Ramos (cell line): ENCODE data around the gene MSI2.

Source experiments
- in situ Hi-C: fragments of 300-500 bp; cut with MboI; formaldehyde crosslinking; loops from one replicate; pipeline ENCODE4 v1.14.3; 2022; ENCODE audit warnings: low sequenced_read_pairs; ENCODE audit not compliant: unreplicated experiment

Gene MSI2

DNA sequence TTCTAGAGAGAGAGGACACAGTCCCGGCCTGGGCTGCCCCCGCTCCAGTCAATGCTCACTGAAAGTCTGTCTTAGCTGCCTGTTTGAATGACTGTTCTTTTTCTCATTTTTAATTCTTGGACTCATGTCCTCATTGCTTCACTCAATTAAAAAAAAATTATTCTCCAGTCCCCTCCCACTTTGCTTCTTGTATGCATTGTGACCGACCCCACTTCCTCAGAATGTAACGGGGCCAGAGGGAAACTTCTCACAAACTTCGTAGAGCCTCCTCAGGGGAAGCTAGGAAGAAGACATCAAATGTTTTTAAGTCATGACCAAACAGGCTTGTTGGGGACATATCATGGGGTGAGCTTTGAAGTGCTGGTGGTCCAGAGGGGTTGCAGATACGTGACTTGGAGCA, 375.5 kb downstream of the MSI2 start:
- in situ Hi-C loops: no loop called here

DNA sequence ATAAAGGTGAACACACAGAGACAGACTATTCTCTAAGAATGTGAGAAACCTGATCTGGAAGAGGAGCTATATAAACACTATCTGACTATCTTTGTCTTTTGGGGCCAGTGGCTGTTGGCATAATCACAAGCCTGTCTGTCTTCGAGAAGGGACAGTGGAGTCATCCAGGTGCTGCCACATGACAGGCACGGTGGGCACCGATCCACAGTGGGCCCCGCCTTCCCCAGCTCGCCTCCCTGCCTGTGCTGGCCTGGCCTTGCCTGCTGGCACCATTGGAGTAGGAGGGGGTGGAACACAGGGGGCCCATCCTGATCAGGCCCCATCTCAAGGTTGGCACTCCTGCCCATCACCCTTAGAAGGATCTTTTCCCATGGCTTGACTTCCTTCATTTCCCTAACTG, 376.0 kb downstream of the MSI2 start:
- in situ Hi-C loops: no loop called here

DNA sequence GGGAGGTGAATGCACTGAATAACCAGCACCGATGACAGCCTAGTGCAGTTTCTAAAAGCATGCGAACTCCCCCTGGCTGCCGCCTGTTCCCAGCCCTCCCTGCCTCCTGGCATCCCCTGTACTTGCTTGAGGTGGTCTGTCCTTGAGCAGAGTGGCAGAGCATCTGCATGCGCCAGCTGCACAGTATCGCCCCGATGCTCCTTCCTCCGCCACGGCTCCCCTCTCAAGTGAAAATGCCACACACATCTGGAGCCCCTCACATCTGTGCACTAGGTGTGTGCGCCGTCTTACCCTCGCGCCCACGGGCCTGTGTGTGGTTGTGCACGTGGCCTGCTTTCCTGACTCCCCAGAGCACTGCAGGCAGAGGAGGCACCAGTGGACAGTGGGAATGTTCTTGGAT, 376.9 kb downstream of the MSI2 start:
- in situ Hi-C loops: no loop called here

DNA sequence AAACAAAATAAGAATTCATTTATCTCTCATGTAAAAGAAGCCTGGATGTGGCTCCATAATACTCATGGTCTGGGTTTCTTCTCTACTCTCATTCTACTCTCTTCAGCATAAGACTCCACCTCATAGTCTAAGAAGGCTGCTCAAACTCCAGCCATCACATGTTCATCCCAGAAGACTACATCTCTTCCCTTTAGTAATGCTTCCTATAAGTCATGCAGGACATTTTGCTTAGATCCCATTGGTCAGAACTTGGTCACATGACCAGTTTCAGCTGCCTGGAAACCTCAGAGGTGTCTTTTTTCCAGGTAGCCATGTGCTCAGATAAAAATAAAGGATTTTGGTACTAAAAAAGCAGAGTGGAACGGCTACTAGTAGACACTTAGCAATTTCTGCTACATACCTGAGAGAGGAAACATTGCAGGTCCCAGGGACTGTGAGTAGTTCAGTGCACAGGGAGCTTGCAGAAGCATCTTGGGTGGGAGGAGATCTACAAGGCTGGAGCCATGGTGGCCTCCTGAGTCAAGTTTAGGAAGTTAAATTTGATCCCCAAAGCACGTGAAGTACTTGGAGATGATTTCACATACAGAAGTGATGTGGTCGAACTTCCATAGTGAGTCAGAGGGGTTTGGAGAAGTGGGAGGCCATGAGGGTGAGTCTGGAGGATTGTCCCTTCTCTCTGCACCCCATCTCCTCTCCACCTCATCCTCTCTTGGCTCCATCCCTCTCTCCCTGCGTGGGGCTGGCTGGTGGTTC, 378.6 kb downstream of the MSI2 start:
- in situ Hi-C loops: no loop called here

DNA sequence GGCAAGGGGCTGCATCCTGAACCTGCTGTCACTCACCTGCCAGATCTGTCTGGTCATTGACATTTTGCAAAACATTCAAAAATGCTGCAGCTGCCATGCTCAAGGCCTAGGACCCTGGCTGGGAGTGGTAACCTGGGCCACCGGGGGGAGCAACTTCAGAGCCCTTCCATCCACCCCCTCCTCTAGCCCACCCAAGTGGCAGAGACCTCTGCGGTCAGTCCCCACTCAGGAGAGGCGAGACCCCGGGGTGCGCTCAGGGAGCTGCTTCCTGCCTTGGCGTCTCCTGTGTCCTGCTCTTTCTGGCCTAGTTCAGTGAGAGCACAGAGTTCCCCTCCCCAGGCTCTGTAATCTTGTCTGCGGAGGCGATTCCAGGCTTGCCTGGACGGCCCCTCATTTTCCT, 380.0 kb downstream of the MSI2 start:
- in situ Hi-C loops: no loop called here

DNA sequence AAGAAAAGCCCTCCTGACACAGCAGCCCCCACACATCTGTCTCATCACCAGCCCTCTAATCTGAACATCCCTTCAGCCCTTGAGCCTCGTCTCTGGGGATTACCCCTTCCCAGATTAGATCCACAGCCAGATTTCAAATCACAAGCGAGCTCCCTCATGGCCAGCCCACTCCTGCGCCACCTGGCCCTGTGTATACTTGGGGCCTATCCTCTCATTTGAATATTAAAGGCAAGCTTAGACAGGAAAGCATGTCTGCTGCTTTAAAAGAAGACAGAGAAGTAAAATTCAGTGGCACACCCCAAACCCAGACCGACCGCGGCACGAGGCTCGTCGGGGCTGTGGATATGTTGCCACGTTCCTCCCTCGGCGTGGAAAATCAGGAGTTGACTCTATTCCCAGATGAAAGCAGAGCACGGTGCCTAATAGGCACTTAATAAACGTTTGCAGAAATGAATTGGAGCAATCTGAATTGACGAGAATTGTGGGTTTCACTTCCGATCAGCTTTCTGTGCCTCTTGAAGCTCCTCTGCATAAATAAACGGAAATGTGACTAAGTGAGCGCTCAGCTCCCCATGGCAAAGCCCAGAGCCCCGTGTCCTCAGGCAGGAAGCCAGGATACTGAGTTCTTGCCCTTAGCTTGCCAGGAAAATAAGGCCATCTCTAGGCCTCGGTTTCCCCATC, 380.8 kb downstream of the MSI2 start:
- in situ Hi-C loops: no loop called here

DNA sequence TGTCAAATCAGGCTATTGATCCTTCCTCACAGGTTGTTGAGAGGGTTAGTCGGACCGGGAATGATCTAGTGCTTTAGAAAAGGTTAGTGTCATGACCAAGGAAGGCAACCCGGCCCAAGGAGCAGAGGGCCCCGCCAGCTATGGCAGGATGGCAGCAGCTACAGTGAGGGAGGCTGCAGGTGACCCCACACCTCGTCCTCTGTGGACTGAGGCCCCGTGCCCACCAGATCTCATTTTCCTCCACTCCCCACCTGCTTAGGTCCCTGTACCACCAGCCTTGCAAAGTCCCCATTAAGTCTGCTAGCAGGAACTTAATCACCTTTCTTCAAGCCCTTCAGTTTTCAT, 381.3 kb downstream of the MSI2 start:
- in situ Hi-C loops: no loop called here

DNA sequence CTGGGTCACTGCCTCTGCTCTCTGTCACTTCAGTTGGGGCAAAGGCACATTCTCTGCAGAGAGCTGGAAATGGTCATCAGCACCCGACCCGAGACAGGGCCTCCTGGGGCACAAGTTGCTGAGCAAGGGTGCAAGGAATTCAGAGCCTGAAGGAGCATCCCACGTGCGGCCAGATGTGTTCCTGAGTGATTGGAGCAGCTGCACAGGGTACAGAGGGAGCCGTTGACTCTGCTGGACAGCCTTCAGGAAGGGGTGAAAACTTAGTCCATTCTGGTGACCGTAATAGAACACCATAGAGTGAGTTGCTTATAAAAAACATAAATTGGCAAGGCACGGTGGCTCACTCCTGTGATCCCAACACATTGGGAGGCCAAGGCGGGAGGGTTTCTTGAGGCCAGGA, 382.0 kb downstream of the MSI2 start:
- in situ Hi-C loops: no loop called here

DNA sequence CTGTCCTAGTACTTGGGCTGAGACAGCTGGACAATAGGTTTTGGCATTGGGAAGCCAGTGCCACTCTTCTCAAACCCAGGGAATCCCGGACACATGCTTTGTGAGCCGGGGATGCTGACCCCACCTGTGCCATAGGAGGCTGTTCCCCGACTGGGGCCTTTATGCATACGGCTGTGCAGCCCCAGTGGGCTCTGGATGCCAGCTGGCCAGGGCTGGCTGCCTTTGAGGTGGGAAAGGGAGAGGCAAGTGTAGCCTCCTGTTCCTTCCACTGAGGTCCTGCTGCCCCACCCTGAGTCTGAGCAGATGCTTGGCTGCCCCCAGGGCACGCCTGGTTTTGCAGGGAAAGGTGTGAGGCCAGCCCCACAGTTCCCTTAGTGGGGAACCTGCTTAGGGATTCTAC, 383.1 kb downstream of the MSI2 start:
- in situ Hi-C loops: no loop called here

DNA sequence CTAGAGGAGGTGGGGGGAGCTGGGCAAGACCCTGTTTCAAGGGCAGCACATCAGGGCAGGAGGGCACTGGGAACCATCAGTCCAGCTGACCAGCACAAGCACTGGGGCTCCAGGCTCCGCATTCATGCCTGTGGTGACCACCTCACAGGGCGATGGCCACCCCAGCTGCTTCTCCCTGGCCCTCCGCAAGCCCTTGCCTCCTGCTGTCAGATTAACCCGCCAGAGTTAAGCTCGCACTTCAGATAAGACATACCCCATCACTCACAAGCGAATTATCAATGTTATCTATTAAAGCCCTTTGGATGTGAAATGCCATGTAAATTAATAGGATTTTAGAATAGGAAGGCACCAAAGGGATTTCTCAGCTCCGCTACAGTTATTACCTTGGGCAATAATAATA, 383.8 kb downstream of the MSI2 start:
- in situ Hi-C loops: no loop called here

DNA sequence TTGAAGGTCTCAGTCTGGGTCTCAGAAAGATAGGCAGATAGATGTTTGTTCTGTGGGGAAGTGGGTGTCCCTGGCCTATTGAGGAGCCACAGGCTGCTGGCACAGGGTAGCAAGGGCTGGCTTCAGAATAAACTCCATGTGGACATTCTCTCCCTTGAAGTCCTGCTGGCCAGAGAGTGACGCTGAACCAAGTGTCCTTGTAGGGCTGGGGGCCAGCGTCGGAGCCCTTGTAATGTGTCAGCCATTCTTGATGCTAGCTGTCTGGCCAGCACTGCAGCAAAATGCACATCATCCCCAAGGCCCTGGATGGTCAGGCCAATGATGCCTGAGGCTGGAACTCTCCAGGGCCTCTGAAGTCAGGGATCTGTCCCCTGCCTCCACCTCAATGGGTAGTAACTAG, 385.4 kb downstream of the MSI2 start:
- in situ Hi-C loops: no loop called here

DNA sequence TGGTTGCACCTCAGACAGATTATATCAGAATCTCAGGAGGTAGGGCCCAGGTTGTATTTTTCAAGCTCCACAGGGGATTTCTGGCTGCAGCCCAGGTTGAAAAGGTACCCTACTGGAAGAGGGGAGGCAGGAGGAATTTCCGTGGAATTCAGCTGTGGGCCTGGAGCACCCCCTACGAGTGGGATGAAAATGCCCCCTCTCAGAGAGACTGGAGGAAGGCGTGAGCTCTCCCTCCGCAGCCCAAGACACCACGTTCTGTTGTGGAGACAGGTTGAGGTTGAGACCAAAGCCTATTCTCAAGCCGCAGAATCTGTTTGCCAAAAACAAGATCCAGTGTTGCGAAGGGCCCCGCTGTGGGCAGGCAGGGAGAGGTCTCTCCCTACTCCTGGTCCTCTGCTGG, 386.7 kb downstream of the MSI2 start:
- in situ Hi-C loops: no loop called here

DNA sequence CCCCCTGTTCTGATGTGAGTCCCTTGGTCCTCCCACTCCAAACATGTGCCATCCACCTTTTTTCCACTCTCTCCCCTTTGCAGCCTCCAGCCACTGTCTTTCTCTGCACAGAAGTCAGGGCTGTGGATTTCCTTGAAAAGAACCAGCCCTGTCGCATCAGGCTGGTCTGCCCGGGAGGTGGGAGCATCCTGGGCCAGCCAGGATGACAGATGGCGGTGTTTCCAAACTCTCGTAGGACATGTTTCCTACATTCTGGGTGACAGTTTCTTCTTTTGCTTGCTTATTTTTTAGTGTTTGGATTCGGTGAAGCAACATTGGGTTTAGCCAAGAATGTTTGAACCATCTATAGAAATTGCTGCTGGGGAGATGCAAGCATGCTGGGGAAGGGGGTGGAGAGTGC, 388.0 kb downstream of the MSI2 start:
- in situ Hi-C loops: no loop called here

DNA sequence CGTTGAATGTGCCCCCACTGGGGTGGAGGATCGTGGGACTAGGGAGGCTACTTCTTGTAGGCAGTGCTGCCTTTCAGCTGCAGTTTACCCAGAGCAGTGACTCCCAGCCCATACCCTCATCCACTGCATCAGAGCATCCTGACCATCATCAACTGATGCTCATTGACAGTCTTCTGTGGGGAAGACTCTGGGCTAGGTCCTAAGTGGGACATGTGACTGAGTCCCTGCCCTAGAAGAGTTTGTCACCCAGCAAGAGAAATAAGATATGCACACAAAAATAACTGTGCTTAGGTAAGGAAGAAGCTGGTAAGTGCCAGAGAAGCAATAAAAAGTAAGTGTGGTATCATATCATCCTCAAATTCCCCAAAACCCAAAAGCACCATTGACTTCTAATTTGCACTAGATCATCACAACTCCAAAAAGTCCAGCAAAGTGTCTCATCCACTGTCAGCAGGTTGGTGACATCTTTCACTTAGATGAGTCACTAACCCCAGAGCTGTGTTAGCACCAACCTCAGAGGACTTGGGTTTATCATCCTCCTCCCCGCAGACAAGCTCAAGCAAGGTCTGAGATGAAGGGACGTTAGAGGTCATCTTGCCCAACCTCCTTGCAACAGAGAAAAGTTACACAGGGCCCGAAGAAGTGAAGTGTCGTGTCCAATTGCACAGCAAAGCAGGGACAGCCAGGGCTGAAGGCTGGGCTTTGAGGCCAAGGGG, 389.8 kb downstream of the MSI2 start:
- in situ Hi-C loops: no loop called here

DNA sequence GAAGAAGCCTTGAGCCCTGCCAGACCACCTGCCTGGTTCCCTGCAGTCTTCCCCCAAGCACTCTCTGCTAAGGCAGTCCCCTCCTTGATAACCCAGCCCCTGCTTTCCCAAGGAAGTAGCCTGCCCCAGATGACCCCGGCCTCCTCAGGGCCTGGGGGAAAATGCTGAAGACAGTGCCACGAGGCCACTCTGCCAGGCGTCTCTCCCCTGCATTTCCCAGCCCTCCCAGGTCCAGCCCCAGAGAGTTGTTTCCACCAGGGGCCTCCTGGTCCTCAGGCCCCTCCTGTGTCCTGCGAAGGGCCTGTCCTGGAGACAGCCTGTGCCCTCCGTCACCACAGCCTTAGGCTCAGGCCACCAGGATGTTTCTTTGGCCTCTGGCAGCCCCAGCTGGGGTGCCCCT, 392.4 kb downstream of the MSI2 start:
- in situ Hi-C loops: no loop called here

DNA sequence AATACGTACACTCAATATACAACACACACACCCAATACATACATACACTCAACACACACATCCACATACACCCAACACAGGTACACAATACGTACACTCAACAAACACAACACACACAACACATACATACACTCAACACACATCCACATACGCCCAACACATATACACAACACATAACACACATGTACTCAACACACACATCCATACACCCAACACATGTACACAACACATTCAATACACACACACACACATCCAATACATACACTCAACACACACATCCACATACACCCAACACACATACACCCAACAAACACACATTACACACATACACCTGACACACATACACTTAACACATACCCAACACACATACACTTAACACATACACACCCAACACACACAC, 392.9 kb downstream of the MSI2 start:
- in situ Hi-C loops: no loop called here

DNA sequence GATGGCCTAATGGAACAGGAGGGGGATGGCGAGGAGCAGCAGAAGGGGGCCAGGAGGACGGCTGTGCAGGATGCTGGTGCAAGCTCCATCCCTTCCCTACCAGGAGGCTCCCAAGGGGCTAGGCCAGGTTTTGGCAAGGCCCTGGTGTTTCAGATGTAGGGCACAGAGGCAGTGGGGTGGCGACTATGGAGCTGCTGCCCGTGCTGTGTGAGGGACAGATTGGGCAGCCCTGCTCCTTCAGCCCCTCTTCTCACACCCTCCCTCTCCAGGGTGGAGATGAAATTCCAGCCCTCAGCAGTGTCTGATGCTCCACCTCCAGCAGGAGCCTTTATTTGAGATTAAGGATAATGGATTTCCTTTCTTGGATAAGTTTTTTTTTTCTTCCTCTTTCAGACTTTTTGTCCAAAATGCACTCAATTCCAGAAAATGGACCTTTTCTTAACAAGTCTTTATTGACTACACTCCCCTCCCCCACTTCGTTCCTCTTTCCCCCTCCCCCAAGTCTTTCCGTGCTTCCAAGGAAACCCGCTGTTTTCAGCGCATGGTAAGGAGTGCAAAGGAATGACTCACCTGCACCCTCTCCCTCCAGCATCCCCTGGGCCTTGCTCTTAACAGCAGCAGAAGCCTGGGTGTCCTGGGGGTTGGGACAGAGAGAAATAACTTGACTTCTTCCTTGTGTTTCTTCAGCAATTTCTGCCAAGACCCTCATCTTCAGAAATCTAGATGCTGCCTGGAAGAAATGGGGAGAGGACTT, 393.6 kb downstream of the MSI2 start:
- in situ Hi-C loops: no loop called here

DNA sequence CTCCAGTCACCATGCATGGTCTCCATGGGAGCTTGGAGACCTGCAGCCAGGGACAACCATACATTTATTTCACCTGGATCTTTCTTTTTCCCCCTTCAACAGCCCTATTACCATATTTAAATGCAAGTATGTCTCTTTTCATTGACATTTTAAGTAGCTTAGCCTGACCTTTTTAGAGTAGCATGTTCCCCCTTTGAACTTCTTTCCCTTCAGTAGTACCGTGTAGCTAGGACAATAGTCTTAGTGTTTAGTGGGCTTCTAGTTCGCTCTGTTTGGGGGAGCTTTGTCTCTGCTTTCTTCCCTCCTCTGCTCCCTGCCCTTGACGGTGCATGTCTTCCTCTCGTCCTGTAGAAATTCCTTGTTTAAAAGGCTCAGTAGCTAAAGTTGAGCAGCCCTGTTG, 394.2 kb downstream of the MSI2 start:
- in situ Hi-C loops: no loop called here

DNA sequence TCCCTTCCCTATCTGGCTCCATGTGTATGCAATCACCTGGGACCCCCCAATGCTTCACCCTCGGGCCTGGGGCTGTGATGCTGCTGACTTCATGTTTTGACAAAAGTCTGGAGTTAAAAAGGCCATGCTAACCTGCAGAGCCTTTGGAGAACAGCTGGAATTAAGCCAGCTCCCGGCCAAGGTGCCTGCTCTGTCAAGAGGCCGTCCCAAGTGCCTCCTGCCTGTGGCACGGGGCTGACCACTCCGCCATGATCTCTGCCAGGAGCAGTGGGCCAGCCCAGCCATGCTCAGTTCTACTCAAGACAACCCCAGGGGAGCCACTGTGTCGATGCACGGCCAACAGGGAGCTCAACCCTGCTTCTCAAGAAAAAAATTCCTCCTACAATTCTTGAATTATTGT, 395.1 kb downstream of the MSI2 start:
- in situ Hi-C loops: no loop called here

DNA sequence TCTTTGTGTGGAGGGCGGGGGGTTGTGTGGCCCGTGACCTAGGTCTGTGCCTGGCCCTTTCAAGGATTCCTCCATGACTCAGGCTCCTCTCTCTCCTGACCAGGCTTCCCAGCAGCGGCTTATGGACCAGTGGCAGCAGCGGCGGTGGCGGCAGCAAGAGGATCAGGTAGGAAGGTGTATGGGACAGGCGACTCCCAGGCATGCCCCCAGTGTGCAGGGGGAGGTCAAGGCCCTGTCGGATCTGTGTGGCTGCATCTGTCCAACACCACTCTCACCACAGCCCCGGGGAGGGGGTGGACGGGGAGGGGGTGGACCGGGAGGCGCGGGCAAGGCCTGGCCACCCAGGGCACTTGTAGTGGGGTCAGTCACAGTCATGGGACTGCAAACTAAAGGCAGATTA, 395.7 kb downstream of the MSI2 start:
- in situ Hi-C loops: no loop called here

DNA sequence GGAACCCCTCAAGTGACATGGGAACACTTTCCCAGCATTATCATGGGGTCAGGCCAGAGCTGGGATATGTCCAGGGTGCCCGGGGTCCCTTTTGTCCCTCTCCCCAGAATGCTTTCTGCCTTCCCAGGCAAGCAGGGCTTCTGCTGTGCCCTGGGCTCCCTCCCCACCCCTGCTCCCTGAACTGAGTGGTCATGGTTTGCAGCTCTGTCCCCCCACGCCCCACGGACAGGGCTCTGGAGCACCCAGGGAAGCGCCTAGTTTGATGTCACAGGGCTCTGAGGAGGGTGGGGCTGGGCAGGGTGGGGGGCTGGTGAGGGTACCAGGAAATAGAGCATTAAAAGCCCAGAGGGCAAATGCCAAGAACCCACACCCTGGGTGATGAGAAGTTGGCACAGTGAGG, 396.5 kb downstream of the MSI2 start:
- in situ Hi-C loops: no loop called here
